Measurements from ENCODE around the gene HOXB2. TPM values are rescaled to one million over a fixed set of nuclear protein-coding genes. Genes with fewer than 3 reads are reported as not detected.

Gene HOXB2
- total RNA-seq, 1 experiment from 2014 or later = 3.7 TPM

DNA sequence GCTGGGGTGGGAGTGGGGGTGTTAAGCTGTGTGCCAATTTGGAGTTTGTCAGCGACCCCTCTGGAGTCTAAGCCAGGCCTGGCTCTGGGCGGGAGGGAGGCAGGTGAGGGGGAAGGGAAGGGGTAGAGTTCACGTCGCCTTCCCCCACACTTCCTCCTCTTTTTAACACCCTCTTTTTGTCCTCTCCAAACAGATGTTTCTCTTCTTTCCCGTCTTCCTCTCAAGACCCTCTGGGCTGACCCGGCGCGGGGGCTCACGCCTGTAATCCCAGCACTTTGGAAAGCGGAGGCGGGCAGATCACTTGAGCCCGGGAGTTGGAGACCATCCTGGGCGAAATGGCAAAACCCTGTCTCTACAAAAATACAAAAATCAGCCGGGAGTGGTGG, 17.4 kb downstream of the HOXB2 start:
- Mint-ChIP-seq H3K36me3 (no peaks in the 10 kb centered on the region), H3K9me3 (no peaks in the 10 kb centered on the region), H3K4me1 (peaks cover 59% of the 10 kb centered on the region), H3K4me3 (peak overlapping the region; percentile 70), H3K27ac (no peak overlapping the region), H3K27me3 (ENCODE audit: low read depth) (peaks cover 100% of the 10 kb centered on the region)
- POLR2A ChIA-PET = interaction anchor here (0.6 to 0.7 kb wide), 2 partner anchors 369 to 491 kb away, joined by 3 to 5 read pairs; no protein-coding TSS in a partner anchor
- TF ChIP-seq GTF2I (CRISPR knock-in tag; conservative IDR thresholded peaks at IDR 0.05) (no peak), FOXJ3 (CRISPR knock-in tag; IDR thresholded peaks at IDR 0.05; ENCODE audit: borderline replicate concordance) (no peak), CREB1 (CRISPR knock-in tag; IDR thresholded peaks at IDR 0.05) (no peak), ZNF121 (CRISPR knock-in tag; IDR thresholded peaks at IDR 0.05) (no peak)
- TF ChIP-seq, protein P1, sequence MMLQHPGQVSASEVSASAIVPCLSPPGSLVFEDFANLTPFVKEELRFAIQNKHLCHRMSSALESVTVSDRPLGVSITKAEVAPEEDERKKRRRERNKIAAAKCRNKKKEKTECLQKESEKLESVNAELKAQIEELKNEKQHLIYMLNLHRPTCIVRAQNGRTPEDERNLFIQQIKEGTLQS (CRISPR knock-in tag; conservative IDR thresholded peaks at IDR 0.05) = no peak
- TF ChIP-seq, protein P2, sequence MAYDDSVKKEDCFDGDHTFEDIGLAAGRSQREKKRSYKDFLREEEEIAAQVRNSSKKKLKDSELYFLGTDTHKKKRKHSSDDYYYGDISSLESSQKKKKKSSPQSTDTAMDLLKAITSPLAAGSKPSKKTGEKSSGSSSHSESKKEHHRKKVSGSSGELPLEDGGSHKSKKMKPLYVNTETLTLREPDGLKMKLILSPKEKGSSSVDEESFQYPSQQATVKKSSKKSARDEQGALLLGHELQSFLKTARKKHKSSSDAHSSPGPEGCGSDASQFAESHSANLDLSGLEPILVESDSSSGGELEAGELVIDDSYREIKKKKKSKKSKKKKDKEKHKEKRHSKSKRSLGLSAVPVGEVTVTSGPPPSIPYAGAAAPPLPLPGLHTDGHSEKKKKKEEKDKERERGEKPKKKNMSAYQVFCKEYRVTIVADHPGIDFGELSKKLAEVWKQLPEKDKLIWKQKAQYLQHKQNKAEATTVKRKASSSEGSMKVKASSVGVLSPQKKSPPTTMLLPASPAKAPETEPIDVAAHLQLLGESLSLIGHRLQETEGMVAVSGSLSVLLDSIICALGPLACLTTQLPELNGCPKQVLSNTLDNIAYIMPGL (CRISPR knock-in tag; IDR thresholded peaks at IDR 0.05) = no peak
- ATAC-seq (peak; percentile 30), DNase-seq (ENCODE audit: low spot score) (no peak)
- CTCF ChIA-PET = interaction anchor here (1.0 to 1.4 kb wide), 5 partner anchors 15 to 357 kb away, joined by 3 to 5 read pairs (median 3); no protein-coding TSS in a partner anchor

DNA sequence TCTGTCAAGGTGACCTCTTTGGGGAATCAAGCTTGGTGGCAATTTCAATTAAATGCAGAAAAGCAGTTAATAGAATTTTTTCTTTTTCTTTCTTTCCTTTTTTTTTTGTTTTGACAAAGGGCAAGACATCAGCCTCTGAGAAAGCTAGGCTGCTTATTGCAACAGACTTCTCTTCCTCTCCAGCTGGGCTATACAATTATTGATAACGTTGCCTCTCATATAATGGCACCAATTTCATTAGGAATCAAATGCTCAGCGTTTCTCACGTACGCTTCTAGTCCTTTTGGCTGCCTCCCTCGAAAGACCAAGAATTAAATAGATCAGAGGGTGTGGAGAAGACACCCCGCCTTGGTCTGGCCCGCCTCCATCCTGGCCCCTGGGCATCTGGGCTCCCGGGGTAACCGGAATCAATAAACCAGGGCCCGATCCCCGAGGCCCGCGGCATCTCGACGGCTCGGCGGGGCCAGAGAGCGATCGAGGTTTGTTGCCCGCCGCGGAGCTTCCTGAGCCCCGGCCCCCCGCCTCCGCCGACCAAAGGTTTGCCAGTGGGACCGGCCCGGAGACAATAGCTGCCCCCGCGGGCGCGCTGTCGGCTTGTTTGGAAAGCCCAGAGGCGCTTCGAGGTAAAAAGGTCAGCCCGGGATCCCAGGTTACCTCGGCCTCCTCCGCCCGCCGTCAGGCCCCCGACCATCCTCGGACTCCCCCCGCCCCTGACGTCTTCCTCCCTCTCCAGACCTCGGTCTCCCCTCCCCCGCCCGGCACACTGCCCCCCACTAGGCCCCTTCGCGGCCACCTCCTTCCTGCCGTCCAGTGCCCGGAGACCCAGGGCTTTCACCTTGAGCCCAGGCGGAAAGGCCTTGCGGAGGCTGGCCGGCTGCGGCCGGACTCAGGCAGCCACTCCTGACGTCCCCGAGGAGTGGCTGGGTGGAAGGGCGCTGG, 18.0 kb downstream of the HOXB2 start:
- H3K27me3 Mint-ChIP-seq (ENCODE audit: low read depth) = peaks cover 100% of the 10 kb centered on the region
- no peaks in the 10 kb centered on the region for H3K9me3 Mint-ChIP-seq
- CTCF ChIA-PET = interaction anchor here (1.0 to 1.4 kb wide), 5 partner anchors 14 to 358 kb away, joined by 3 to 5 read pairs (median 3); no protein-coding TSS in a partner anchor
- peak; percentile 37 for ATAC-seq
- peaks cover 59% of the 10 kb centered on the region for H3K4me1 Mint-ChIP-seq
- peak overlapping the region; percentile 70 for H3K4me3 Mint-ChIP-seq
- POLR2A ChIA-PET = interaction anchor here (0.5 to 0.7 kb wide), 3 partner anchors 25 to 492 kb away, joined by 3 to 5 read pairs (median 3); no protein-coding TSS in a partner anchor
- no peaks in the 10 kb centered on the region for H3K36me3 Mint-ChIP-seq
- peak; percentile 79 for TF ChIP-seq ZNF423 (CRISPR knock-in tag; IDR thresholded peaks at IDR 0.05)
- TF ChIP-seq SMAD4 (CRISPR knock-in tag; IDR thresholded peaks at IDR 0.05) = no peak
- no peak overlapping the region for H3K27ac Mint-ChIP-seq
- peak; percentile 75 for DNase-seq (ENCODE audit: low spot score)

DNA sequence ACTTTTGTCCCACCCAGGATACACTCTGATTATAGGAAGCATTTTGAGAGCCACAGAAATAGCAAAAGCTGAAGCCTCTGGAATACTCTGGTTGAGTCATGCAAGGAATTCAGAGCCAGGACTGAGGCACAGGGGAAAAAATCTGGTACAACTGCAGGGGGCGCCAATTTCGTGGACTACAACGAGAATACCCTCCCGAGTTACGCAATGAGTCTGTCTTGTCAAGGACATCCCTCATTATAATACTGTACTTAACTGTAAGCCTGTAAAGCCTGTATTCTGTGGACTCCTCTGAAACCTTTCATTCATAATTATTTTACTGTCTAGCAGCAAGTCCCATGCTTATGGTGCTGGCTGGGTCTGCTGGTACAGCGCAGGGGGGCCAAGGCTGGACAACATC, 21.9 kb downstream of the HOXB2 start:
- Mint-ChIP-seq H3K27ac (no peak overlapping the region), H3K27me3 (ENCODE audit: low read depth) (peaks cover 100% of the 10 kb centered on the region), H3K4me3 (no peak overlapping the region), H3K4me1 (peaks cover 50% of the 10 kb centered on the region), H3K9me3 (no peaks in the 10 kb centered on the region), H3K36me3 (no peaks in the 10 kb centered on the region)
- DNase-seq (ENCODE audit: low spot score) = no peak
- no peak for ATAC-seq
- CTCF ChIA-PET = interaction anchor here (1.2 to 1.8 kb wide), 4 partner anchors 17 to 113 kb away, joined by 4 to 9 read pairs (median 6); partner anchors contain the start of gene HOXB5
- POLR2A ChIA-PET = interaction anchor here (0.6 kb wide), 1 partner anchor 27 kb away, joined by 4 read pairs; no protein-coding TSS in a partner anchor
- TF ChIP-seq ETV6 (CRISPR knock-in tag; IDR thresholded peaks at IDR 0.05) (no peak), GABPB1 (CRISPR knock-in tag; IDR thresholded peaks at IDR 0.05) (no peak)

DNA sequence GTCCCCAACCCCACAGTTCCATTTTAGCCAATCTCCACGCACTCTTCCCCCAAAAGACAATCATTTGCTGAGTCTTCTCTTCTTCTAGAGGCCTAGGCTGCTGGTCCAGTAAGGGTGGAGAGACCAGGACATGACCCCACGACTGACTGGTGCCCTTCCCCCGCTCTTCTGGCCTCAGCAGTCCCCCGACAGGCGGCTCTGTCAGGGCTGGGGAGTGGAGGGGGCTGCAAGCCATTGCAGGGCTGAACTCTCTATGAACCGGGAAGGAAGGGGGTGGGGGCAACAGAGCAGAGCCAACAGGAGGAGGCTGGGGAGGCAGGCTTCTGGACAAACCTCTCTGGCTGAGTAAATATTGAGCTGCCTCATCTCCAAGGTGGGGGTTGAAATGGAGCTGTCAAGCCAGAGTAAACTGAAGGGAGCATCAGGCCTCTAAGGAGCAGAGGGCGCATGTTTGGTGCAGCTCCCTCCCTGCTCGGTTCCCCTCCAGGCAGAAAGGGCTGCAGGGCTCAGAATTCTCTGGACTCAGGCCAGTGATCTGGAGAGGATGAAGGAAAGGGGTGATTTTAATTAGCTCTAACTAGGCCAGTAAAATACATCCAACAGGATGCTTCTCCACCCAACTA, 22.8 kb downstream of the HOXB2 start:
- Mint-ChIP-seq H3K9me3 (no peaks in the 10 kb centered on the region), H3K27me3 (ENCODE audit: low read depth) (peaks cover 100% of the 10 kb centered on the region), H3K4me1 (peaks cover 51% of the 10 kb centered on the region), H3K27ac (no peak overlapping the region), H3K36me3 (no peaks in the 10 kb centered on the region), H3K4me3 (no peak overlapping the region)
- ATAC-seq (peak; percentile 29), DNase-seq (ENCODE audit: low spot score) (peak; percentile 34)
- TF ChIP-seq FOXK1 (CRISPR knock-in tag; IDR thresholded peaks at IDR 0.05) = 0 out of 2 replicates have a peak, but pooled peaks have one; percentile 19
- TF ChIP-seq, protein P3, sequence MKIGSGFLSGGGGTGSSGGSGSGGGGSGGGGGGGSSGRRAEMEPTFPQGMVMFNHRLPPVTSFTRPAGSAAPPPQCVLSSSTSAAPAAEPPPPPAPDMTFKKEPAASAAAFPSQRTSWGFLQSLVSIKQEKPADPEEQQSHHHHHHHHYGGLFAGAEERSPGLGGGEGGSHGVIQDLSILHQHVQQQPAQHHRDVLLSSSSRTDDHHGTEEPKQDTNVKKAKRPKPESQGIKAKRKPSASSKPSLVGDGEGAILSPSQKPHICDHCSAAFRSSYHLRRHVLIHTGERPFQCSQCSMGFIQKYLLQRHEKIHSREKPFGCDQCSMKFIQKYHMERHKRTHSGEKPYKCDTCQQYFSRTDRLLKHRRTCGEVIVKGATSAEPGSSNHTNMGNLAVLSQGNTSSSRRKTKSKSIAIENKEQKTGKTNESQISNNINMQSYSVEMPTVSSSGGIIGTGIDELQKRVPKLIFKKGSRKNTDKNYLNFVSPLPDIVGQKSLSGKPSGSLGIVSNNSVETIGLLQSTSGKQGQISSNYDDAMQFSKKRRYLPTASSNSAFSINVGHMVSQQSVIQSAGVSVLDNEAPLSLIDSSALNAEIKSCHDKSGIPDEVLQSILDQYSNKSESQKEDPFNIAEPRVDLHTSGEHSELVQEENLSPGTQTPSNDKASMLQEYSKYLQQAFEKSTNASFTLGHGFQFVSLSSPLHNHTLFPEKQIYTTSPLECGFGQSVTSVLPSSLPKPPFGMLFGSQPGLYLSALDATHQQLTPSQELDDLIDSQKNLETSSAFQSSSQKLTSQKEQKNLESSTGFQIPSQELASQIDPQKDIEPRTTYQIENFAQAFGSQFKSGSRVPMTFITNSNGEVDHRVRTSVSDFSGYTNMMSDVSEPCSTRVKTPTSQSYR (CRISPR knock-in tag; IDR thresholded peaks at IDR 0.05) = peak; percentile 83; the same call in 1 of the 2 replicates
- no peak for TF ChIP-seq NR3C1 (CRISPR knock-in tag; conservative IDR thresholded peaks at IDR 0.05; ENCODE audit: low read depth)
- CTCF ChIA-PET = interaction anchor here (0.8 to 1.8 kb wide), 6 partner anchors 16 to 387 kb away, joined by 3 to 9 read pairs (median 4); partner anchors contain the start of gene HOXB5
- POLR2A ChIA-PET = interaction anchor here (0.6 kb wide), 1 partner anchor 1133 kb away, joined by 3 read pairs; no protein-coding TSS in a partner anchor

Data from WTC11 (cell line).